GM13977 (cell line): Measurements from ENCODE around the gene CDKL5.

ENCODE experiments used
- DNase-seq: peaks from one replicate; pipeline ENCODE4 v3.0.0; 2012; ENCODE audit warnings: low spot score
- in situ Hi-C: fragments of 300-500 bp; cut with MboI; formaldehyde crosslinking; loops from one replicate; pipeline ENCODE4 v1.12.0; 2022; ENCODE audit warnings: low sequenced_read_pairs, low pct_unique_long_range_greater_than_20kb, mixed read lengths, inconsistent platforms; ENCODE audit not compliant: unreplicated experiment
- TF ChIP-seq, protein P1 (sequence below): IDR thresholded peaks from 2 replicates; pipeline ENCODE4 v1.5.1; 2012; ENCODE audit warnings: mild to moderate bottlenecking, control low read depth; ENCODE audit not compliant: insufficient read depth; ENCODE audit errors: extremely low read depth, missing control alignments

CDKL5 gene

DNA sequence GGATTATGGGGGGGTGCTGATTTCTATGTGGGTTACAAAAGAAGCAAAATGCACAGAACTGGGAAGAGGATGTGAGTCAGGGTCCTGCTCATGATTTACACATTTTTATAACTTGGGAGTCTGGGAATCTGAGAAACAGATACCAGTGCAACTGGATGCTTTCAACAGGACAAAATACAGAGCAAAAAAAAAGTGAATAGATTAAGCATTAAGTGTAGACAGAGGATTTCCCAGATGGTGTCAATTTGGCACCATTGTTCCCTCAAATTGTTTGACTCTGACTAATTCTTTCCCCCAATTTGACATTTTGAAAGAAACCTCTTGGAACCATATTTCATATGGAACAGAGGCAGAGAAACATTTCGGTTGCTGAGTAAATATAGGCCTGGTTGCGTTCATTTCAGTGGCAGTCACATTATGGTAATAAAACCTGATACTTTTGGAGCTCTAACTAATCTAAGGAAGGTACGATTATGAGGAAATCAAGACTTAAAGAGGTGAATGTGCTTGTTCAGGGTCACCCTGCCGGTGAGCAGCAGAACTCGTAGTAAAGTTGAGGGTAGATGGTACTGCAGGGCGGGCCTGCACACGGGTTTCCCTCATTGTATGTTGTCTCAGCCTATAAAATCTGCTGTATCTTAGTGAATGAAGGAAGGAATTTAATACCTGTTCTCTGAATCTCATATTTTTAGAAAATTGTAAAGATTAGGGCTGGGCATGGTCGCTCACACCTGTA lies 18.7 kb upstream of the CDKL5 start:
- TF ChIP-seq, protein P1, sequence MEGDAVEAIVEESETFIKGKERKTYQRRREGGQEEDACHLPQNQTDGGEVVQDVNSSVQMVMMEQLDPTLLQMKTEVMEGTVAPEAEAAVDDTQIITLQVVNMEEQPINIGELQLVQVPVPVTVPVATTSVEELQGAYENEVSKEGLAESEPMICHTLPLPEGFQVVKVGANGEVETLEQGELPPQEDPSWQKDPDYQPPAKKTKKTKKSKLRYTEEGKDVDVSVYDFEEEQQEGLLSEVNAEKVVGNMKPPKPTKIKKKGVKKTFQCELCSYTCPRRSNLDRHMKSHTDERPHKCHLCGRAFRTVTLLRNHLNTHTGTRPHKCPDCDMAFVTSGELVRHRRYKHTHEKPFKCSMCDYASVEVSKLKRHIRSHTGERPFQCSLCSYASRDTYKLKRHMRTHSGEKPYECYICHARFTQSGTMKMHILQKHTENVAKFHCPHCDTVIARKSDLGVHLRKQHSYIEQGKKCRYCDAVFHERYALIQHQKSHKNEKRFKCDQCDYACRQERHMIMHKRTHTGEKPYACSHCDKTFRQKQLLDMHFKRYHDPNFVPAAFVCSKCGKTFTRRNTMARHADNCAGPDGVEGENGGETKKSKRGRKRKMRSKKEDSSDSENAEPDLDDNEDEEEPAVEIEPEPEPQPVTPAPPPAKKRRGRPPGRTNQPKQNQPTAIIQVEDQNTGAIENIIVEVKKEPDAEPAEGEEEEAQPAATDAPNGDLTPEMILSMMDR, result no peak
- in situ Hi-C loops, result loop anchor here (25.0 kb wide), 1 partner anchor 481 kb away; no protein-coding TSS in a partner anchor
- DNase-seq, result no peak

GRCh38 chrX:18410038-18410437 lies 15.4 kb upstream of the CDKL5 start:
- in situ Hi-C loops, result loop anchor here (25.0 kb wide), 1 partner anchor 477 kb away; no protein-coding TSS in a partner anchor
- TF ChIP-seq, protein P1, result peak; percentile 43

GRCh38 chrX:18415386-18415785 lies 10.0 kb upstream of the CDKL5 start:
- TF ChIP-seq, protein P1, result no peak
- in situ Hi-C loops, result loop anchor here (25.0 kb wide), 1 partner anchor 472 kb away; no protein-coding TSS in a partner anchor
- no peak for DNase-seq

More at GRCh38 chrX:18410038-18410437, 15.4 kb upstream of the CDKL5 start:
- DNase-seq, result no peak

DNA sequence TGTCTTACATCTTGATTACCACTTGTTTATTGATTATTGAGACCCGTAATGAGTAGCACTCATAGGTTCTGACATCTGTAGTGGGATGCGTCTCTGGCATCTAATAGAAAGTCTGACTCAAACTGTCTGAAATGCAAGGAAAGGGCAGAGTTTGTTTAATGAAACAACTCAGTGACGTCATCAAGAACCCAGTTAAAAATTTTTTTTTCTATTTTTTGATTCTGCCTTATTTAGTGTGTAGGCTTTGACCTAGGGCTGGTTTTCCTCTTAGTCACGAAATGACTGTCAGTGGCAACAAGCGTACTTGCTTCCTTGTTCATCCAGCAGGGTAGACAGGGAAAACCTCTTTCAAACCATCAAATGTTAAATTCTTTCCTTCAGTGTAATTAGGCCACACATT lies 3.1 kb upstream of the CDKL5 start:
- DNase-seq, result no peak
- in situ Hi-C loops, result loop anchor here (25.0 kb wide), 1 partner anchor 465 kb away; no protein-coding TSS in a partner anchor
- TF ChIP-seq, protein P1, result no peak

- no peak for DNase-seq
- TF ChIP-seq, protein P1, result no peak
- in situ Hi-C loops, result loop anchor here (25.0 kb wide), 1 partner anchor 464 kb away; no protein-coding TSS in a partner anchor
These were observed 2.5 kb upstream of the CDKL5 start for GRCh38 chrX:18422886-18423285.

GRCh38 chrX:18424482-18425198 lies 768 bp upstream of the CDKL5 start:
- in situ Hi-C loops, result loop anchor here (25.0 kb wide), 1 partner anchor 463 kb away; no protein-coding TSS in a partner anchor
- TF ChIP-seq, protein P1, result no peak
- peak; percentile 48 for DNase-seq
